HT1080 (cell line): Measurements from ENCODE around the gene GOLM1. TPM values are rescaled to one million over a fixed set of nuclear protein-coding genes. Genes with fewer than 3 reads are reported as not detected.
A peak's percentile ranks its signal among the peaks of the same experiment; 100 is the strongest.

Experiments used
- DNase-seq: peaks from one replicate; pipeline ENCODE4 v3.0.0-alpha.2; 2015; ENCODE audit warnings: low read depth
- total RNA-seq: library from RNA; depleted of rRNA; stranded (reverse); fragments of >200 nt; shearing (Covaris generic); gene quantifications from 2 replicates; pipeline ENCODE4 v1.2.3, GENCODE V29; 2014

The GOLM1 gene
- total RNA-seq, 1 experiment from 2014 or later = 52.5 TPM

DNA sequence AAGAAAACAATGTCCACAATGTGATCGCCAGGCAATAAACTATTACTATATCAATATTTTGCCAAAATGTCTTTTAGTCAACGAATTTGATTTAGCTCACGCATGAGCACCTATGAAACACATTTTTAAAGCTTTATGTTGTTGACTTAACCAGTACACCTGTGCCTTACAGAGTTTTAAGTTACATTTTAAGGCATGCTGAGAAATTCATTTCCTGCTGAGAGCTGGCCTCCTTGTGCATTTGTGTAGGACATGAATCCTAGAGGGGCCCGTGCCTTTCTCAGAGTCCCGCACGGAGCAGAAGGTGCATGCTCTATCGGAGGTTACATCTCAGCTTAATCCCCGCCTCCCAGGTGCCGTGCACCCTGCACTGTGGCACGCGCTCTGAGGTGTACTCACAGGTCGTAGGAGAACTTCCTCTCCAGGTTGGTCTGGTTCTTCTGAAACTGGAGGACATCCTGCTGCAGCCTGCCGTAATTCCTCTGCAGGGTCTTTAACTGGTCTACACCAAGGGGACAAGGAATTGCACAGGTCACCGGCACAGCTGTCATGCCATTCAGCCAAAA is 53.2 kb downstream of the GOLM1 start:
- no peak for DNase-seq

GRCh38 chr9:86045654-86046053 is 53.7 kb downstream of the GOLM1 start:
- DNase-seq = no peak

- no peak for DNase-seq
These were observed 55.4 kb downstream of the GOLM1 start for GRCh38 chr9:86043999-86044398.

DNA sequence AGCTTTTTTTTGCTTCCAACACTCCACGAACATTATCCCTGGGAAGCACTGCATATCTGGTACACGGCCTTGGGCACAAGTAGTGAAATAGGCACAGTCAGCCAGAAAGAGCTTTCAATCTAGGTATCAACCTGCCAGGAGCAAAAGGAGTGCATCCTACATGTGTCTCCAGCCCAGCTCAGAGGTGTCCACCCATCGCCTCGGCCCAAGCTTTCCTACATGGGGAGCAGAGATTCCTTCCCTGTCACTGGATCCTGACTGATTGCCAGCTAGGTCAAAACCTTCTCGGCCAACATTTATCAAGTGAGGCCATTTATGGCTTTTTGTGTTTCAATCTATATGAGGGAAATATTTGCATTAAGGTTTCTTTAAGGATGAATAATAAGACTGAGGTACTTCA is 55.8 kb downstream of the GOLM1 start:
- no peak for DNase-seq

- DNase-seq = no peak
These were observed 57.0 kb downstream of the GOLM1 start for GRCh38 chr9:86042199-86042978.

DNA sequence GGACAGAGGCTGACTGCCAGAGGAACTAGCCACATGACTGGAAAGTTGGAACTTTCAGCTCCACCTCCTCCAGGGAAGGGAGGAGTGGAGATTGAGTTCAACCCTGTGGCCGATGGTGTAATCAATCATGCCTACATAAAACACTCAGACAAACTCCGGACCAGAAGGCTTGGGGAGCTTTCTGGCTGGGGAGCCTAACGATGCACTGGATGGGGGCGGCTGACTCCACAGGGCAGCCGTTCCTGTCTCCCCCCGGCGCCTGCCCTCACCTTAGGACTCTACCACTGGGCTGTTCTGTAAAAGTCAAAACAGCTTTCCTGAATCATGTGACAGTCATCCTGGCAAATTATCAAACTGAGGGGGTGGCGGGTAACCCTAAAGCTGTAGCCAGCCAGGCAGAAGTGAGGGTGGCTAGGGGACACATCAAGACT is 58.0 kb downstream of the GOLM1 start:
- no peak for DNase-seq

GRCh38 chr9:86040861-86041155 is 58.5 kb downstream of the GOLM1 start:
- no peak for DNase-seq

DNA sequence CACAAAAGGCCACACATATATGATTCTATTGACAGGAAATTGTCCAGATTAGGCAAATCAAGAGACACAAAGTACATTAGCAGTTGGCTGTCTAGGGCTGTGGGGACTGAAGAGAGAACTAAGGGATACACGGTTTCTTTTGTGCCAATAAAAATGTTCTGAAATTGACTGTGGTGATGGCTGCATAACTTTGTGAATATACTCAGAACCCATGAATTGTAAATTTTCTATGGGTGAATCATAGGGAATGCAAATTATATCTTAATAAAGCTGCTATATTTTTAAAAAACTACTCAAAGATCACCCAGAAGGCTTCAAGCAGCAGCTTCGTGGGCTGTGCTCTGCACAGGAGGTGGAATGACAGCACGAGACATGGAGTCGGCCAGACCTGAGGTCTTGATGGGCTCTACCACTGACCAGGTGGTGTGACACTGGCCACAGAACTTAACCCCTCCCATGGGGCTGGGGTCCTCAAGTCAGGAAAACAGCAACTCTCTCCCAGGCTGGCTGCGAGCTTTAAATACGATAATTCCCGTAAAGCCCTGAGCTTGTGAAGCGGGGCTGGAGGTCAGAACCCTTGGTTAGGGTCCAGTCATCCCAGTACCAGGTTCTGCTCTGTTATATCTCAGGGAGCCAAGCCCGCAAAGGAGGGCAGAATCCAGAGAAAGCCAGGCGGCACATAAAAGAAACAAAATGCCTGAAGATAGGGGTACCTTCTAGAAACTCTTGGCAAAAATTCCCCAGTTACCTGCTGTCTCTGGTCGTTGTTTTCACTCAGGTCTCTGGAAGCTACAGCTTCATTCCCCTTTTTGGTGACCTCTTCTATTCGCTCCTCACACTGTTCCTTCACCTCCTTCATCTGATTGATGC is 59.1 kb downstream of the GOLM1 start:
- no peak for DNase-seq

DNA sequence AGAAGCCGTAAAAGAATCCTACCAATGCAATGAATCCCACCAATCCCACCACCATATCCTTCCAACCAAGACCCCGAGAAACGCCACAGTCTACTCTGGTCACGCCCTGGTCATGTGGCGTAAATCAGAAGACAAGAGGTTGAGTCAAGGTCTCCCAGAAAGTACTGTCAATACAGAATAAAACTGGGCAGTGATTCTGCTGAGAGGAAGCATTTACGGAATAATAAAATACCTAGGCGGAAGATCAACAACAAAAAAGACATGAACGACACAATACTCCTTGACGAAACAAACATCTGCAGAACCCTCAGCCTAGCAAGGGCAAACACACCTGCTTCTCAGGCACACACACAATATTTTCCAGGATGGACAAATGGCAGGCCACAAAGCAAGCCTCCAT is 62.8 kb downstream of the GOLM1 start:
- DNase-seq = no peak

DNA sequence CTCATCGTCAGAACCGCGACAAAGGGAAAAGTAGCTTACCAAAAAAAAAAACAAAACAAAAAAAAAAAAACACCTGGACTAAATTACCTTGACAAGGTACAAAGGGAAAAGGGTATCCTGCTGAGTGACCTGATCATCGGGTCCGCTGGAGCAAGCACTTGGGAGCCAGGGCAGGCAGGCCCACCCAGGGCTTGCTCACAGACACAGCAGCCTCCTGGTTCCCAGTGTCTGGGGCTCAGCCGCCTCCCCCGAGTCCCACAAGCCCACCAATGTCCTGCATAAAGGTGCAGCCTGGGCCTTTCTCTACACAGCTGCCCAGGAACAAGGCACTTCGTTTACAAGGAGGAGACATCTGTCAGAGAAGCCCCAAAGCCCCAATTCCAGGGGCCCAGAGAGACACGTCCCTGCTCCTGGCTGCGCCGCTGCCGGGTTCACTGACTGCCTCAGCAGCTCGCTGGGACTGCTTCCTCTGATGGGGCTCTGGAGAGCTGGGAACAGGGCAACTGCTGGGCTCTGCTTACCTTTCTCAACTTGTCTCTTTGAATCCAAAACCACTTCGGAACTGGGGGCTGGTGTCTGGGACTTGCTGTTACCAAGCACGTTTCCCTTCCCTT is 63.4 kb downstream of the GOLM1 start:
- no peak for DNase-seq

- DNase-seq = peak; percentile 50
These were observed 64.3 kb downstream of the GOLM1 start for GRCh38 chr9:86034863-86035734.

DNA sequence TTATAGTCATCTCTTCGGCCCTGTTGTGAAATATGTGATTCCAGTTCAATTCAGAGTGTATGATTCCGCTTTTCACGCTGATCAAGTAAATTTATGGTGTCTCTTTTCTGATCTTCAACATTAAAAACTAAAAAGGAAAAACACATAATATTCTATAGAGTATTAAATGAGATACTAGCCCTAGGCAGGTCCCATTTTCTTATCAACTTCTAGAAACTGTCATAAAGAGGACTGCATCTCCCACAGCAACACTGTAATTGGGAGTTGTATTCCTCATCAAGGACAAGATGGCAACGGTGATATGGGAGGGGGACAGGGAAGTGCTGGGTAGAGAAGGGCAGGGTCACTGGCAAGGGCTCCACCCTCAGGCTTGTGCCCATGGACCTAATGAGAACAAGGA is 71.6 kb downstream of the GOLM1 start:
- DNase-seq = no peak

- DNase-seq = no peak
These were observed 76.6 kb downstream of the GOLM1 start for GRCh38 chr9:86022687-86023266.

DNA sequence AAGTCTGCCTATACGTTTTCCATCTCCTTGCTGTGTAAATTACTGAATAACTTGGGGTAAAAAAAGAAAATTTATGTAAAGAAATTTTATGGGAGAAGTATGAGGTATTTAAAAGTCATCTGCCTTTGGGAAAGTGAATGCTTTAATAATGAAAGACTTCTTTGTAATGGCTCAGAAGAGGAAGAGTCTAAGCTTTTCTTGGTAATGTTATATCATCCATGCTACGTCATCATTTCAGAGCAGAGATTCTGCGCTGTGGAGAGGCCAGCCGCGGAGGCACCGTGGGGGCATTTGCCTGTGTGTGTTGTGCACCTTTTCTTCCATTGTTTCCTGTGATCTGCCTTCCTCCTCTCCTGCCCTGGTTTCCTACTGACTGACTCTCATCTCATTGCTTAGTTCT is 78.2 kb downstream of the GOLM1 start:
- no peak for DNase-seq

- DNase-seq = no peak
These were observed 78.6 kb downstream of the GOLM1 start for GRCh38 chr9:86020731-86021130.

DNA sequence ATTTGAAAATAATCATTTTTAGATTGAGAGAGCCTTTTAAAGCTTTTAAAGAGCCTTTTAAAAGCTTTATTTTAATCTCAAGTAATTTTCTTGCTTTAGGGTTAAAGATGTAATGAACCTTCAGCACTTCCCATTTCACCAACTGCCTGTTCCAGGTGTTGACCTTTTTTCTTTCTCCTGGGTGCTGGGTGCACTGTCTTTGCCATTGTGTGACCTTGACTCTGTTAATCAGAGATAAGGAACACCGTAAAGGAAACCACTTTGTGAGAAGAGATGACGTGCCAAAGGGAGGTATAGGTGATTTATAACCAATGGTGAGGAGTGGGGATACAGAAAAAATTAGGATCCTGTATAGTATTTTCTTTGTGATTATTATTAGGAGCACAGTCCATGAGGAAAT is 90.2 kb downstream of the GOLM1 start:
- DNase-seq = no peak

- no peak for DNase-seq
These were observed 94.0 kb downstream of the GOLM1 start for GRCh38 chr9:86005253-86005775.

GRCh38 chr9:85995599-85995998 is 103.8 kb downstream of the GOLM1 start:
- DNase-seq = no peak

- DNase-seq = no peak
These were observed 104.3 kb downstream of the GOLM1 start for GRCh38 chr9:85995097-85995496.

GRCh38 chr9:85994191-85994590 is 105.2 kb downstream of the GOLM1 start:
- DNase-seq = no peak
